K562 (cell line): ENCODE measurements around the gene TREM2. TPM values are rescaled to one million over a fixed set of nuclear protein-coding genes. Genes with fewer than 3 reads are reported as not detected.

Experiments used
- ATAC-seq: fragments of 200-7000 bp; cut with Tn5 transposase; 3 replicates; pipeline ENCODE4 v1.9.1; 2020; ENCODE audit warnings: moderate library complexity
- BruUV-seq: library from RNA; stranded (reverse); fragments of 400-500 nt; replicated peaks from 2 replicates; lab custom pipeline; 2021; lab: Mats Ljungman, UMichigan
- CTCF ChIA-PET: fragments of 300-600 bp; formaldehyde crosslinking; extraction: SDS; loops from one replicate; lab custom pipeline; 2021; ENCODE audit warnings: low intra/inter-chr PET ratio; lab: Yijun Ruan, JAX
- POLR2A ChIA-PET: fragments of 300-600, 350-650 bp; sonication (Branson Sonifier 250); formaldehyde crosslinking; extraction: SDS; loops from one replicate; lab custom pipeline; 2021; ENCODE audit warnings: antibody characterized with exemption, inconsistent platforms; lab: Yijun Ruan, JAX
- DNase-seq, 4 experiments: peaks; one replicate each; pipeline versions ENCODE4 v3.0.0 to v3.0.0-alpha.2; 2011 to 2018; ENCODE audit warnings: low spot score in 3 of 4, mixed read lengths in 3 of 4; ENCODE audit errors: extremely low read depth in 1 of 4
- FAIRE-seq: peaks from 2 replicates; lab custom pipeline; 2011; peaks lifted over from hg19 to GRCh38; lab: Jason Lieb, UNC
- H2AFZ ChIP-seq: 2 replicates; pipeline ENCODE4 v1.6.0; 2011; ENCODE audit warnings: low read depth, low read length, control low read depth, inconsistent platforms
- H3K27ac ChIP-seq: fragments of 200-600 bp; 3 replicates; pipeline ENCODE4 v1.8.0; 2011; ENCODE audit warnings: low read depth, mild to moderate bottlenecking, control low read depth, inconsistent platforms, low read length, moderate library complexity, mixed read lengths; ENCODE audit errors: extremely low read depth
- H3K27me3 ChIP-seq, 2 experiments: fragments of 300-600 bp in 1 of 2; 2 replicates in 1 of 2; 3 replicates in 1 of 2; pipeline versions ENCODE4 v1.6.0 to v1.8.0; 2011; ENCODE audit warnings: inconsistent platforms in 2 of 2, low read length in 2 of 2, mild to moderate bottlenecking in 1 of 2, mixed read lengths in 1 of 2, moderate library complexity in 1 of 2; ENCODE audit not compliant: control insufficient read depth in 2 of 2, insufficient read depth in 2 of 2
- H3K36me3 ChIP-seq: fragments of 300-600 bp; 3 replicates; pipeline ENCODE4 v1.8.0; 2011; ENCODE audit warnings: mild to moderate bottlenecking, low read length, inconsistent platforms; ENCODE audit not compliant: control insufficient read depth, insufficient read depth
- H3K4me1 ChIP-seq, 2 experiments: fragments of 200-600 bp in 1 of 2; replicated peaks in 1 of 2; 2 replicates in 1 of 2; 3 replicates in 1 of 2; pipeline versions ENCODE4 v1.5.1 to v1.8.0; 2011; ENCODE audit warnings: inconsistent platforms in 2 of 2, low read length in 2 of 2, mild to moderate bottlenecking in 1 of 2, mixed read lengths in 1 of 2, moderate library complexity in 1 of 2; ENCODE audit not compliant: control insufficient read depth in 2 of 2, insufficient read depth in 2 of 2
- H3K4me2 ChIP-seq: 2 replicates; pipeline ENCODE4 v1.6.1; 2011; ENCODE audit warnings: low read length, control low read depth, inconsistent platforms, mixed read lengths; ENCODE audit not compliant: insufficient read depth
- H3K4me3 ChIP-seq: fragments of 200-600 bp; sonication (generic), shearing (Covaris generic); 2 replicates; pipeline ENCODE4 v1.5.1; 2016; ENCODE audit warnings: control low read depth, inconsistent platforms
- H3K79me2 ChIP-seq: fragments of 200-600 bp; 3 replicates; pipeline ENCODE4 v1.8.0; 2011; ENCODE audit warnings: low read length, inconsistent platforms; ENCODE audit not compliant: control insufficient read depth, insufficient read depth
- H3K9ac ChIP-seq, 2 experiments: 2 replicates each; pipeline versions ENCODE4 v1.6.0 to v1.6.1; 2011; ENCODE audit warnings: low read depth in 2 of 2, low read length in 2 of 2, control low read depth in 1 of 2, inconsistent platforms in 1 of 2, mild to moderate bottlenecking in 1 of 2, mixed read lengths in 1 of 2; ENCODE audit not compliant: insufficient read depth in 1 of 2
- H3K9me1 ChIP-seq: one replicate; pipeline ENCODE4 v1.6.0; 2011; ENCODE audit warnings: inconsistent platforms, mild to moderate bottlenecking, low read length, moderate library complexity; ENCODE audit not compliant: control insufficient read depth, insufficient read depth
- H3K9me3 ChIP-seq: replicated peaks from 2 replicates; pipeline ENCODE4 v1.5.1; 2011; ENCODE audit warnings: low read depth, low read length, inconsistent platforms; ENCODE audit not compliant: control insufficient read depth, insufficient read depth
- H4K20me1 ChIP-seq: replicated peaks from 2 replicates; pipeline ENCODE4 v1.6.1; 2011; ENCODE audit warnings: low read length, inconsistent platforms, mixed read lengths; ENCODE audit not compliant: control insufficient read depth, insufficient read depth
- ARNT ChIP-seq, 2 experiments: fragments of 450-650 bp; IDR thresholded peaks; 2 replicates each; pipeline ENCODE4 v1.6.1; 2016; ENCODE audit warnings: mild to moderate bottlenecking in 1 of 2
- ATF7 ChIP-seq: fragments of 450-650 bp; IDR thresholded peaks from 2 replicates; pipeline ENCODE4 v1.7.1; 2014; ENCODE audit warnings: mild to moderate bottlenecking, moderate library complexity
- CREM ChIP-seq: IDR thresholded peaks from 2 replicates; pipeline ENCODE4 v1.6.1; 2014; ENCODE audit warnings: antibody characterized with exemption, low read depth
- EHMT2 ChIP-seq: fragments of 450-650 bp; IDR thresholded peaks from 2 replicates; pipeline ENCODE4 v1.6.1; 2018; ENCODE audit warnings: antibody characterized with exemption
- HDAC3 ChIP-seq: fragments of 450-650 bp; IDR thresholded peaks from 2 replicates; pipeline ENCODE4 v1.6.1; 2018; ENCODE audit warnings: borderline replicate concordance, mild to moderate bottlenecking, moderate library complexity; ENCODE audit not compliant: partially characterized antibody
- MBD2 ChIP-seq: sonication (generic); IDR thresholded peaks from 2 replicates; pipeline ENCODE4 v1.6.1; 2016; ENCODE audit warnings: low read depth, borderline replicate concordance
- MTF1 ChIP-seq: fragments of 250-450 bp; sonication (Bioruptor Pico); IDR thresholded peaks from 2 replicates; pipeline ENCODE4 v1.9.0; 2021; ENCODE audit warnings: moderate library complexity, mild to moderate bottlenecking, inconsistent platforms, borderline replicate concordance
- NFE2 ChIP-seq: IDR thresholded peaks from 2 replicates; pipeline ENCODE4 v1.6.1; 2014; ENCODE audit warnings: antibody characterized with exemption, low read depth
- PHF21A ChIP-seq: fragments of 450-650 bp; IDR thresholded peaks from 2 replicates; pipeline ENCODE4 v1.6.1; 2017; ENCODE audit warnings: low read depth, borderline replicate concordance
- RFX7 ChIP-seq: fragments of 250-450 bp; sonication (Bioruptor Pico); IDR thresholded peaks from 2 replicates; pipeline ENCODE4 v1.5.1; 2021; ENCODE audit warnings: mild to moderate bottlenecking
- RREB1 ChIP-seq: fragments of 250-450 bp; sonication (Bioruptor Pico); IDR thresholded peaks from 2 replicates; pipeline ENCODE4 v1.4.0; 2020
- SNIP1 ChIP-seq: fragments of 450-650 bp; IDR thresholded peaks from 2 replicates; pipeline ENCODE4 v1.7.1; 2017; ENCODE audit warnings: low read depth, mild to moderate bottlenecking
- ZBED1 ChIP-seq: IDR thresholded peaks from 2 replicates; pipeline ENCODE4 v1.6.1; 2014
- ZBTB7A ChIP-seq: IDR thresholded peaks from 2 replicates; pipeline ENCODE4 v1.6.1; 2011; ENCODE audit warnings: low read depth, mild to moderate bottlenecking, low read length, moderate library complexity, borderline replicate concordance; ENCODE audit not compliant: control insufficient read depth
- ZNF766 ChIP-seq: fragments of 200-800 bp; sonication (Bioruptor generic); conservative IDR thresholded peaks from 2 replicates; pipeline ENCODE4 v1.6.1; 2016; ENCODE audit warnings: missing genetic modification characterization, missing compliant biosample characterization
- WGBS: fragments of 100-300 bp; shearing (Covaris generic); methylation state at CpG from one replicate; pipeline ENCODE4 v1.1.6; 2016; ENCODE audit warnings: low coverage, mixed read lengths; ENCODE audit not compliant: insufficient coverage; ENCODE audit errors: missing lambda C conversion rate; 5-methylcytosine and 5-hydroxymethylcytosine counted together
- in situ Hi-C: fragments of 300-500 bp; cut with MboI; formaldehyde crosslinking; loops from 4 replicates; pipeline ENCODE4 v1.15.0; 2018; ENCODE audit warnings: inconsistent platforms, mixed read lengths
- intact Hi-C: fragments of 100-400 bp; cut with micrococcal nuclease; formaldehyde crosslinking; loops from 2 replicates; pipeline ENCODE4 v1.14.2; 2022
- polyA plus RNA-seq, 8 experiments: library from polyadenylated mRNA; depleted of rRNA in 4 of 8; stranded (reverse) in 5 of 8; unstranded in 3 of 8; fragments of >200 nt; fragmentation: Nextera tagmentation in 2 of 8; fragmentation: Illumina TruSeq in 1 of 8; extraction: Ambion mirVana in 2 of 8; extraction: Trizol in 1 of 8; gene quantifications; 2 replicates each; pipeline versions ENCODE4 v1.2.1 to v1.2.3, GENCODE V29; 2011 to 2014; ENCODE audit warnings: inconsistent platforms in 1 of 8, missing spikeins in 1 of 8
- total RNA-seq, 7 experiments: library from RNA; depleted of rRNA in 6 of 7; stranded (reverse); fragments of >200 nt in 6 of 7; fragmentation: Illumina TruSeq in 2 of 7; extraction: Trizol in 2 of 7; gene quantifications; 2 replicates each; pipeline versions ENCODE4 v1.2.1 to v1.2.3, GENCODE V29; 2011 to 2021; ENCODE audit warnings: low replicate concordance in 1 of 7

The TREM2 gene
- total and polyA plus RNA-seq, 9 of the 15 experiments (the other 6 are each of a cell fraction or from before 2014, with no cell fraction given) = not detected

- Histone ChIP-seq H3K27ac (no peak overlapping the region), H3K4me2 (no peak overlapping the region), H3K4me1 (no peaks in the 10 kb centered on the region), H3K9me1 (no peaks in the 10 kb centered on the region), H3K36me3 (no peaks in the 10 kb centered on the region)
- no peak for DNase-seq
- no TSS peak for BruUV-seq
- 0% methylated on average over 3 of the region's 3 CpGs for WGBS
- no peak for TF ChIP-seq EHMT2
- TF ChIP-seq RREB1 (CRISPR knock-in tag) = no peak
- TF ChIP-seq MTF1 (CRISPR knock-in tag) = no peak
- TF ChIP-seq MBD2 = no peak
- no peak for TF ChIP-seq ZBED1
- no peak for TF ChIP-seq PHF21A
- TF ChIP-seq CREM = no peak
- no peak for TF ChIP-seq NFE2
- TF ChIP-seq ARNT (IDR thresholded peaks at IDR 0.05) = no peak
- TF ChIP-seq ZBTB7A = no peak
- no peak for TF ChIP-seq HDAC3
- TF ChIP-seq RFX7 (CRISPR knock-in tag) = no peak
- TF ChIP-seq ATF7 = no peak
- TF ChIP-seq ZNF766 (CRISPR knock-in tag) = no peak
- no peak for TF ChIP-seq SNIP1
- TF ChIP-seq, all 486 proteins: peak for 0
- POLR2A ChIA-PET = interaction anchor here (0.6 to 1.7 kb wide), 3 partner anchors 9 to 75 kb away, joined by 3 read pairs; no protein-coding TSS in a partner anchor
- Histone ChIP-seq H3K27me3 (peaks cover 13 to 20% of the 10 kb centered on the region in 2 experiments; a peak in 4 of 5 replicates), H3K4me3 (no peak overlapping the region), H2AFZ (no peak overlapping the region), H3K79me2 (no peaks in the 10 kb centered on the region), H4K20me1 (no peaks in the 10 kb centered on the region), H3K9me3 (no peaks in the 10 kb centered on the region), H3K9ac (no peak overlapping the region)
- CTCF ChIA-PET = no interaction called here
- ATAC-seq (no peak), FAIRE-seq (peak; percentile 60)
- in situ Hi-C loops (no loop called here), intact Hi-C loops (no loop called here)
These were observed 51.9 kb downstream of the TREM2 start for GRCh38 chr6:41111017-41111416.
